NCI-H1694 treated with DMSO at 0.1 percent for 48 hours (cell line): ENCODE data around the gene TRIP12.
"Not testable (repeated sequence)": the region's sequence is repeated elsewhere in the genome, so short reads cannot be mapped to it uniquely, and the experiment has no call there.

Experiments
- DNase-seq: peaks from one replicate; lab custom pipeline; 2025; lab: John Stamatoyannopoulos, UW

TRIP12 gene

DNA sequence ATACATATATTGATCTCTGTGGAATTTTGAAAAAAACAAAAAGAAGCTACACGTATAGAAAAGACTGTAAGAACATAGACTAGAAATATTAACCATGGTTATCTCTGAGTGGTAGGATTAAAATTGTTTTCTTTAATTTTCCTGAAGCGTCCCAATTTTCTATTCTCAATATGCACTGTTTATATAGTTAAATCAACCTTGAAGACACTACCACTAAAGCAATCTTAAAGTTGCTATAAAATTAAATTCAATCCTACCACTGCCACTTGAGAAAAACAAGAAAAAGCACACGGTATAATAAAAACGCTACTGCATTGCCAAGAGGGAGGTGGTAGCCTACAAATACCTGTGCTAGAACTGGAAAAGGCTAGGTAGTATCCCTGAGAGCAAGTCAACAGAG lies 47.2 kb downstream of the TRIP12 start:
- DNase-seq: no peak

DNA sequence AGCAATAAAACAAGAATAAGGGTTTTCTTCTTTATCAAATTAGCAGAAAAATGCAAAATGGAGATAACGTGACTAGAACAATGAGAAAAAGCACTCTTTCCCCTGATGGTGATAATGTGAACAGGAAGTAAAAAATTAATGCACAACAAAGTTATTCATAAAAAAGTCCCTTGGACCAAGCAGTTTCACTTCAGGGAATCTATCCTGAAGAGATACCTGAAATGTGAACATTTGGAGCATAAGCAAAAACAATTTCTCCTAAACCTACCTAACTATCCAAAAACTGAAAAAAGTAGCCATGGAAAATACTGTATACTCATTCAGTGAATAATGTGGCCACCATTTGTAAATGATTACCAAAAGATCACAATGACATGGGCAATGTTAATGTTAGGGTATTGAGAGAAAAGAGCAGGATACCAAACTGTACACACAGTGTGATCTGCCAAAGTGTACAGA lies 48.7 kb downstream of the TRIP12 start:
- no peak for DNase-seq

DNA sequence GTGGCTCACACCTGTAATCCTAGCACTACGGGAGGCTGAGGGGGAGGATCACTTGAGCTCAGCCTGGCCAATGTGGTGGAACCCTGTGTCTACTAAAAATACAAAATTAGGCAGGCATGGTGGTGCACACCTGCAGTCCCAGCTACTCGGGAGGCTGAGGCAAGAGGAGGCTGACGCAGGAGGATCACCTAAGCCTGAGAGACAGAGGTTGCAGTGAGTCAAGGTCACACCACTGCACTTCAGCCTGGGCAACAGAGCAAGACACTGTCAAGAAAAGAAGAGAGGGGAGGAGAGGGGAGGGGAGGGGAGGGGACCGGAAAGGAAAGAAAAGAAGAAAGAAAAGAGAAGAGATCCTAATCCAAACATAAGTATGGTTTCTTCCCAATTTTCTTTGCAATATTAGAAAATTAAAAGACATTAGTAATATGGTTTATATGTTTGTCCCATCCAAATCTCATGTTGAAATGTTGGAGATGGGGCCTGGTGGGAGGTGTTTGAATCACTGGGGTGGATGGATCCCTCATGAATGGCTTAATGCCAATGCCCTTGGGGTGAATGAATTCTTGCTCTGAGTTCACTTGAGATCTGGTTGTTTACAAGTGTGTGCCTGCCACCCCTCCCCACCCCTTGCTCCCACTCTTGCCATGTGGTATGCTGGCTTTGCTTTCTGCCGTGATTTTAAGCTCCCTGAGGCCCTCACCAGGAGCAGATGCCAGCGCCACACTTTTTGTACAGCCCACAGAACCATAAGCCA lies 50.7 kb downstream of the TRIP12 start:
- no peak for DNase-seq

DNA sequence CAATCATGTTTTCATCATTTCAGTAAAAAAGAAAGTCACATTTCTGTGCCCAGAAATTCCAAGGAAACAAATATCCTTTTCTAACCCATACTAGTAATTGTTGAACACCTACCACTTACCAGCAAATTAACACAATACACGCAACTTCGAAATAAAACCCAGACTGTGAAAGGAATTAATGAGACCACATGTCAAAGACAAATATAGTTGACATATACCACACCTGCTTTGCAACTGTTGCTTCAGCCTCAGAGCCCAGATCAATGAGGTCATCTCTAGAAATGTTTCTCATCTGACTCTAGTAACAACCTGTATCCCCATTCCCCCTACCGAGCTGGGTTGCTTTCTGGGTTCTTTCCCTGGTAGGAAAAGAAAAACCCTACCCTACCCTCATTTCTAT lies 52.6 kb downstream of the TRIP12 start:
- DNase-seq: no peak

DNA sequence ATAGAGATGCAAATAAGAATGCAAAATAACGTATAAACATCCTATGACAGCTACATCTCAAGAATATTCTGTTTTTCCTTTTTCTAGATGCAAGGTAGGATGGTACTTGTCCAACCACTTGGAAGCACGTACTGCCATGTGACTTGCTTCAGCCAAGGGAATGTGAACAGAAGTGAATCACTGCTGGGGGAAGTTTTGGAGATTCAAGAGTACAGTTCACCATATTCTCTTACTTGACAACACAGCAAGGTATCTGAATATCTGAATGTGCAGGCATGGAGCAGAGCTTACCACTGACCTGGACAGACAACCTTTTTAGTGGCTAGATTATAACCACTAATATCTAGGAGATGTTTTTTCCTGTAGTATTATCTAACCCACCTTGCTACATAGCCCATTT lies 53.0 kb downstream of the TRIP12 start:
- no peak for DNase-seq

DNA sequence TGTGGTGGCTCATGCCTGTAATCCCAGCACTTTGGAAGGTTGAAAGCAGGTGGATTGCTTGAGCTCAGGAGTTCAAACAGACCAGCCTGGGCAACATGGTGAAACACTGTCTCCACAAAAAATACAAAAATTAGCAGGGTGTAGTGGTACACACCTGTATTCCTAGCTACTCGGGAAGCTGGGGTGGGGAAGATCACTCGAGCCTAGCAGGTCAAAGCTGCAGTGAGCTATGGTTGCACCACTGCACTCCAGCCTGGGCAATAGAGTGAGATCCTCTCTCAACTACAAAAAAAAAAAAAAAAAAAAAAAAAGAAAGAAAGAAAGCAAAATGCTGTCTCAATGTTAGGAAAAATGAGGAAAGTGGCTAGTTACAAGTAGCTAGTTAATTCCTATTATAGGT lies 56.8 kb downstream of the TRIP12 start:
- DNase-seq: no peak

DNA sequence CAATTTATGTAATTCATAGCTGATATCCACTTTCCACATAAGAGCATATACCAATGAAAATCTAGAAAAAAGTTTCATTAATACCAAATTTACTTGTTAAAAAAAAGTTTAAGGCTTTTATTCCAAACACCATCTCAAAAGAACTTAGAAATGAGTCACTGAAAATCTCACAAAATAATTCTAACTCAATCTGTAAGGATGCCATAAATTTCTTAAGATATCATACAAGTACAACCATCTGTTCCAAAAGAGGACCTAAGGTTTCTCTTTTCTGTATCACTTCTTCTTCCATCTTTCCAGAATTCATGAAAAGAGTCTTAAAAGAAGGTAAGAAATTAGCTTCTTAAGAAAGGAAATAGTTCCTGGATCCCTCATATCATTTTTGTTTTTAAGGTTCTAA lies 60.4 kb downstream of the TRIP12 start:
- DNase-seq: no peak

DNA sequence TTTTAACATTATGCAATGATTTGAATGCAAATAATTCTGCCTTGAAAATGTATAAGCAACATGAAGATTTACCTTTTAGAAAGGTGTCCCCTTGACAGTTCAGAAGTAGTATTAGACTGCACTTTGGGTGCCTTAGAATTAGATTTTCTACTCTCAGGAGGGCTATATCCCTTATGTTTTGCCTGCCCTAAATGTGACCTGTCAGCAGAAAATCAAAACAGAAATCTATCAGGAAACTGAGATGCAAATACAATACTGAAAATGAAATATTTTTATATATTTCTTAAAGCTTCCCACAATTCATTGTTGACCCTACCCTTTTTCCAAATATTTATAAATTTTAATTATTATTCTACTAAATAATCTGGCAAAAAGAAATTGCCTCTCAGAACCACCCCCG lies 61.5 kb downstream of the TRIP12 start:
- DNase-seq: no peak

DNA sequence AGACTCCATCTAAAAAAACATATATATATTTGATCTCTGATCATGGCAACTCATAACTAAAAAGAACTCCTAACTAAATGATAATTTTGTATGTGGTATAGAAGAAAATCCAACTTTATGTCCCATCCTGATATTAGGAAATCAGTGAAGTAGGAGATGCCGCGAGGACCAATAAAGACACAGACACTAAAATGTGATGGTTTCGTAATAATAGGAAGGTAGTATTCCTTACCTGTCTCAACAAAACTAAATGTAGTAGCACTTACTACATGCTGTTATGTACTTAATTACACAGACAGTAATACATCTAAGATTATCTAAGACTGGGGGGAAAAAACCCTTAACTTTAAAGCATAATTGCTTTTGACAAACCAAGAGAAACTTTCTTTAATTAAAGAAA lies 63.5 kb downstream of the TRIP12 start:
- no peak for DNase-seq

DNA sequence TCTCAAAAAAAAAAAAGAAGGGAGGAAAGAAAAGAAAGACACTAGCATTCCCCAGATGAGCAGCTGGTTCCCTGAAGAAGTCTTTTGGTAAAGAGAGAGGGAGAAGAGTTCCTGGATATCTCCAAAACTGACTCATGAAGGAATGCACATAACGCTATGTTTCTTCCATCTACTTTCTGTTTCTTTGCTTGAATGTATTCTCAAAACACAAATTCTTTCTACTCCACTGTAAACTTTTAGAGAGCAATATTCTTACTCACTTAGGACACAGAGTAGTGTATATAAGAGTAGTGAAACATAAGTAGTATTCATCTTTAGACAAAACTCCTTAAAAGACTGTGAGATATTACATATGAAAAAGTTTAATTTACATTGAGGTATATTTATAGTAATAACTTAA lies 64.2 kb downstream of the TRIP12 start:
- no peak for DNase-seq

DNA sequence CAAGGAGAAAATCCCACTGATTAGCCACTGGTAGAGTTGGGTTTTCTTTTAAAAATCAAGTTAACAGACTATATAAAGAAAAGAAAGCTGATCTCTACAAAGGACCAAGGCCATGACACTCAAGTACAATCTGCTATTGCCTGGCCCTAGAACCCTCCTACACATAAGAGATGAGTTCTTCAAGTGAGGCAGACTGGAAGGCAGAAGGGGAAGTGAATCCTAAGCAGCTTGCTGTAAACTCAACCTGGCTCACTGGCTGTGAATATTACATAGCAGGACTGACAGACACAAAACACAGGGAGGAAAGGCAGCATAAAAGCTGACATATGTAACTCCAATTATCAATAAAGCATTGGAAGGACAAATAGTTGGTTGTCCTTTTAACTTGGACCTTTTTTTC lies 65.4 kb downstream of the TRIP12 start:
- no peak for DNase-seq

DNA sequence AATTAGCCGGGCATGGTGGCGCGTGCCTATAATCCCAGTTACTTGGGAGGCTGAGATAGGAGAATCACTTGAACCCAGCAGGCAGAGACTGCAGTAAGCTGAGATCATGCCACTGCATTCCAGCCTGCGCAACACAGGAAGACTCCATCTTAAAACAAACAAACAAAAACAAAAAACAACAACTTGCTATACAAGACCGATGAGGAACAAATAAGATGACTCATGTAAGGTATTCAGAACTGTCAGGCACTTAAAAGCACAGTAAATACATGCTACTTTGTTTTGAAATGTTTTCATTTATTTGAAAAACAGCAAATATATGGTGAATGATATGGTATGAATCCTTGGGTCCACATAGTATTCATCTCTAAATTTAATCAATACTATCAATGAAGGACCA lies 66.7 kb downstream of the TRIP12 start:
- DNase-seq: no peak

DNA sequence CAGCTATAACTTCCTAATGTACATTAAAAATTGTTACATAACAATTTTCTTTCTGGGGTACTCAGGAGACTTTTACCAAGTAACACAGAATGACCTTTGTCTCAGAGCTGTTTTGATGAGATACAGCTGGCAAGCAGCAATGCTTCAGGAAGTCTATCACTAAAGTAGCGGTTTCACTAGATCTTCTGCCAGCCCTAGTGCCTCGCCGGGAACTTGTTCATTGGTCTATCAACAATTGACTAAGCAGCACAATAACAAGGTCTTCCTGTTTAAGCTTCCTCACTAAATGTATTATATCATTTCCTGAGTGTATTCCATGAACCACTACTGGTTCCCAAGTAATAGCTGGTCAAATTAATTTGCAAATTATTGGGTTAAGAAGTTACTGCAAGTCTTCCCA lies 69.2 kb downstream of the TRIP12 start:
- no peak for DNase-seq

DNA sequence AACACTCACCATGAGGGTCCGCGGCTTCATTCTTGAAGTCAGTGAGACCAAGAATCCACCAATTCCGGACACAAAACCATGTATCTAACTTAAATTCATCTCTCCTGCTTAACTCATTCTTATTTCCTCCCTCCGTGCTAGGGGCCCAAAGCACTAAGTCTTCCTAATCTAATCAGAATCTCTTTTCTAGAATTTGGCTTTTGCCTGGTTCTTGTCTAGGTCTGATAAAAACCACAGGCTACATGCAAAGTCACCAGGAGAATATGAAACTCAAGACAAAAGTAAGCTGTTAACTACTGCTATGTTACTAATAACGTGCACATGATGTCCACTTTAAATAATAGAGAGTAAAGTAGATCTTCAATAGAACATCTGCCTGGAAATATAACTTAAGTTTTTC lies 69.9 kb downstream of the TRIP12 start:
- no peak for DNase-seq

DNA sequence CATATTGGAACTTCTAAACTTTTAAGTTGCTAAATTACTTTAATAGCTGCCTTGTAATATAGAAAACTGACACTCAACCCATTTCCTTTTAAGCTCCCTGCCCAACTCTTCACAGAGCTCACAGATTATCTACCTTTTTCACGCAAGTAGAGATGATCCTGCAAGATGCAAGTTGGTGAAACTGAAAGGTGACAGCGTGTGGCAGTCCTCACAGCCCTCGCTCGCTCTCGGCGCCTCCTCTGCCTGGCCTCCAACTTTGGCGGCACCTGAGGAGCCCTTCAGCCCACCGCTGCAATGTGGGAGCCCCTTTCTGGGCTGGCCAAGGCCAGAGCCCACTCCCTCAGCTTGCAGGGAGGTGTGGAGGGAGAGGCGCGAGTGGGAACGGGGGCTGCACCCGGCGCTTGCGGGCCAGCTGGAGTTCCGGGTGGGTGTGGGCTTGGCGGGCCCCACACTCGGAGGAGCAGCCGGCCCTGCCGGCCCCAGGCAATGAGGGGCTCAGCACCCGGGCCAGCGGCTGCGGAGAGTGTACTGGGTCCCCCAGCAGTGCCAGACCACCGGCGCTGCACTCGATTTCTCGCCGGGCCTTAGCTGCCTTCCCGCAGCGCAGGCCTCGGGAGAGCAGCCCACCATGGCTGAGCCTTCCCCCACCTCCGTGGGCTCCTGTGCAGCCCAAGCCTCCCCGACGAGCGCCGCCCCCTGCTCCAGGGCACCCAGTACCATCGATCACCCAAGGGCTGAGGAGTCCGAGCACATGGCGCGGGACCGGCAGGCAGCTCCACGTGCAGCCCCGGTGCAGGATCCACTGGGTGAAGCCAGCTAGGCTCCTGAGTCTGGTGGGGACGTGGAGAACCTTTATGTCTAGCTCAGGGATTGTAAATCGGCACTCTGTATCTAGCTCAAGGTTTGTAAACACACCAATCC lies 71.2 kb downstream of the TRIP12 start:
- DNase-seq: not testable (repeated sequence)

DNA sequence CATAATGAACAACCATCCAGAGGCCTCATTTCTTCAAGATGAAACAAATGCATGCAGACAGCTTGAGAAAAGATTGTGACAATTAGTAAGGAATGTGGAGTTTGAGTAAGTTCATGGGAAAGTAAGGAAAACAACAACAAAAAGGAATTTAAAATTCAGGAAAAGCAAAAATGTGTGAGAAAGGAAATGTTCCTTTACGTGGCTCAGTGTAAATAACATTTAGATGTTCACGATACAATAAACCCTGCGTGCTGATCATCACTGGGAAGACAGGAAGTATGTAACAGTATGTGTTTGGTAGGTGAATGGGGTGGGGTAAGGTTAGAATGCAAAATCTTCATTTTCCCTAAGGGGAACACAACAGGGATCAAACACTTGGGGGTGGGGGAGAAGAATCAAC lies 72.7 kb downstream of the TRIP12 start:
- no peak for DNase-seq

DNA sequence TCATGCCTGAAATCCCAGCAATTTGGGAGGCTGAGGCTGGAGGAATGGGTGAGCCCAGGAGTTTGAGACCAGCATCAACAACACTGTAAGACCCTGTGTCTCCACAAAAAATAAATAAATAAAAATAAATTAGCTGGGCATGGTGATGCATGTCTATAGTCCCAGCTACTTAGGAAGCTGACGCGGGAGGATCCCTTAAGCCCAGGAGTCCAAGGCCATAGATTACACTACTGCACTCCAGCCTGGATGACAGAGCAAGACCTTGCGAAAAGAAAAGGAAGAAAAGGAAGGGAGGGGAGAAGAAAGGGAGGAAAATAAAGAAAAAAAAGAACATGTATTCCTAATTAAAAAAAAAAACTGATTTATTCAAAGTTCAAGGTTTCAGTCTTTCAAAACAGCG lies 78.2 kb downstream of the TRIP12 start:
- no peak for DNase-seq

DNA sequence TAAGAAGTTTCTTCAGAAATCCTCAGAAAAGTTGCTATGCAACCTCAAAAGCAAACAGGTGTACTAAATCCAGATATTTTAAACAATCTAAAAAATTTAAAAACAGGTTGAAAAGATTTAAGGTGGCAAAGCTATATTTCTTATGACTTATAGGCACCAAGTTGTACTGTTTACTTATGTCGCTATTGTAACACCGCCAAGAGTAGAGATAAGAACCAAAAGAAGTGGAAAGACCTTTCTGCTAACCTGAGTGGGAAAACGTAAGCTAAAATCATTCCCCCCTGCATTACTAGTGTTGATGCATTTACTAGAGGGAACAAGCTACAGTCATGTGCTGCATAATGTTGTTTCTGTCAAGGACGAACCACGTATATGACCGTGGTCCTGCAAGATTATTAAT lies 83.1 kb downstream of the TRIP12 start:
- no peak for DNase-seq

DNA sequence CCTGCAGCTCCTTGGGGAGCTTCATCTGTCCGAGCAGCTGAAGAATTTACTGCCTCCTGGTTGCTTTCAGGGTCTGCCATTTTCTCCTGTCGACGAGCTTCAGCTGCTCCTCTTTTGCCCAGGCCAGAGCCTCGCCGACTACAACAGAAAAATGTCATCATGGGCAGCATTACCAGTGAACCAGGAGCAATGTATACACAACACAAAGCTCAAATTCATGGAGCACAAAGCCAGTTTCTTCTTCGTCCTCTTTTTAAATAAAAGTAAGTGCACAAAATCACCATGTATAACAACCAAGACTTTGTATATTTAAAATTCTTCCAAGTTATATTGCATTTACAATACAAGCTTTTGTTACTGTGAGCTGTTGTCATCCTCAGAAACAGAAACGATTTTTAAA lies 85.0 kb downstream of the TRIP12 start:
- DNase-seq: no peak

DNA sequence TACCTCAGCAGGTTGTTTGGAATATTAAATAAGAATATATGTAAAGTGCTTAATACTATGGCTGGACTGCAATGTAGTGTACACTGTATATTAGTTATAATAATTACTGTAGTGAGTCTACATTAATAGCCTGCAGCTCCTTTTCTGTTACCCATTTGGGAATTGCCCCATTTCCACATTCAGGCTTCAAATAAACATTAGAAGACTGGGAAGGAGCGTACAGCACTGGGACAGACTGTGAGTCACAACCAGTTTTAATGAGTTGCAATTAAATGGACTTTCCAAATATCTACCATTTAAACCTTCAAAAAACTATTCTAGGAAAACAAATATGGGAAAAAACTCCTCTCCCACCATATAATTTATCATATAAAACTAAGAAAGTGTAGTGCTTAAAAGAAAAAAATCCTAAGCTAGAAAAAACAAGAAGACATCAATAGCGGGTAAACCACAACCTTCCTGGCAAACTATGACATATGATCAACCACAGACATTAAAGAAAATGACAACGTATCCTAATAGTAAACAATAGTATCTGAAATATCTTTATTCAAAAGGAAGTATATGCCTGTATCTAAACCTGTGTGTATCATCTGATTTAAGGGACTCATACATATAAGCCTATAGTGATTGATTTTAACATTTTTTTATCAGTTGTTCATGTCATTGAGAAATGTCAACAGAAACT lies 86.1 kb downstream of the TRIP12 start:
- DNase-seq: no peak

DNA sequence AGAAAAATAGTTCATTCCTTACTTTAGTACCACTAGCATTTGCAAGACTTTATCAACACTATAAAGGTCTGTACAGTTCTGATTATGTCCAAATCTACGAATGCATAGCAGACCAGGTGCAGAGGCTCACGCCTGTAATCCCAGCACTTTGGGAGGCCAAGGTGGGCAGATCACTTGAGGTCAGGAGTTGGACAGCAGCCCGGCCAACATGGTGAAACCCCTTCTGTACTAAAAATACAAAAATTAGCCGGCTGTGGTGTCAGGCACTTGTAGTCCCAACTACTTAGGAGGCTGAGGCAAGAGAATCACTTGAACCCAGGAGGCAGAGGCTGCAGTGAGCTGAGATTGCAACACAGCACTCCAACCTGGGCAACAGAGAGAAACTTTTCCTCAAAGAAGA lies 87.4 kb downstream of the TRIP12 start:
- not testable (repeated sequence) for DNase-seq

DNA sequence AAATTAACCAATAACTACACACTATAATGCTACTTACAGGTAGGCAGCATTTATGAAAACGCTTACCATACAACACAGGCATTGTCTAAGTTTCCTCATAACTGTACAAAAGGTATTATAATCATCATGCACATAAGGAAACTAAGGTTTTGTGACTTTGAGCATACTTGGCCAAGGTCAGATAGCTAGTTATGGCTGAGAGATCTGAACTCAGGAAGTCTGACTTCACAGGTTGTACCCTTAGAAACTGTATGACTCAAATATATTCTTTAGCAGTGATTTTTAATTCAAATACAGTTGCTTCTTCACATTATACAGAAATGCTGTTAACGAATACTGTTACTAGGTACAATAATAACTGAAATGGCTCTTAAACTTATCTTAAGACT lies 89.3 kb downstream of the TRIP12 start:
- DNase-seq: no peak
